PFSK-1 (cell line): ENCODE measurements around the gene PIP4K2A.

Experiments used
- FOXP2 ChIP-seq: optimal IDR thresholded peaks from 2 replicates; pipeline ENCODE3; 2011; ENCODE audit warnings: borderline replicate concordance, control low read depth, inconsistent platforms; ENCODE audit not compliant: insufficient read depth; ENCODE audit errors: extremely low read length, extremely low read depth
- POLR2AphosphoS5 ChIP-seq: IDR thresholded peaks from 2 replicates; pipeline ENCODE4 v1.6.1; 2012; ENCODE audit warnings: low read depth, mild to moderate bottlenecking, control low read depth, low read length, moderate library complexity
- SIN3A ChIP-seq: IDR thresholded peaks from 2 replicates; pipeline ENCODE4 v1.6.1; 2012; ENCODE audit warnings: mild to moderate bottlenecking, low read length, moderate library complexity, borderline replicate concordance; ENCODE audit not compliant: insufficient read depth
- TAF1 ChIP-seq: IDR thresholded peaks from 2 replicates; pipeline ENCODE4 v1.6.1; 2012; ENCODE audit warnings: low read length, control low read depth, borderline replicate concordance; ENCODE audit not compliant: insufficient read depth
- TF ChIP-seq, protein P1 (sequence below), 2 experiments: IDR thresholded peaks; 2 replicates each; pipeline versions ENCODE4 v1.6.1 to v1.8.0; 2011 to 2012; ENCODE audit warnings: low read depth in 2 of 2, low read length in 2 of 2, control low read depth in 1 of 2, inconsistent platforms in 1 of 2, mild to moderate bottlenecking in 1 of 2, moderate library complexity in 1 of 2; ENCODE audit not compliant: insufficient read depth in 1 of 2

Gene PIP4K2A

GRCh38 chr10:22713853-22714478, 412 bp downstream of the PIP4K2A start:
- 0 out of 2 replicates have a peak, but pooled peaks have one; percentile 43 for TF ChIP-seq SIN3A
- no peak for TF ChIP-seq FOXP2

- TF ChIP-seq FOXP2 = peak; percentile 33
- no peak for TF ChIP-seq TAF1
- TF ChIP-seq, protein P1, sequence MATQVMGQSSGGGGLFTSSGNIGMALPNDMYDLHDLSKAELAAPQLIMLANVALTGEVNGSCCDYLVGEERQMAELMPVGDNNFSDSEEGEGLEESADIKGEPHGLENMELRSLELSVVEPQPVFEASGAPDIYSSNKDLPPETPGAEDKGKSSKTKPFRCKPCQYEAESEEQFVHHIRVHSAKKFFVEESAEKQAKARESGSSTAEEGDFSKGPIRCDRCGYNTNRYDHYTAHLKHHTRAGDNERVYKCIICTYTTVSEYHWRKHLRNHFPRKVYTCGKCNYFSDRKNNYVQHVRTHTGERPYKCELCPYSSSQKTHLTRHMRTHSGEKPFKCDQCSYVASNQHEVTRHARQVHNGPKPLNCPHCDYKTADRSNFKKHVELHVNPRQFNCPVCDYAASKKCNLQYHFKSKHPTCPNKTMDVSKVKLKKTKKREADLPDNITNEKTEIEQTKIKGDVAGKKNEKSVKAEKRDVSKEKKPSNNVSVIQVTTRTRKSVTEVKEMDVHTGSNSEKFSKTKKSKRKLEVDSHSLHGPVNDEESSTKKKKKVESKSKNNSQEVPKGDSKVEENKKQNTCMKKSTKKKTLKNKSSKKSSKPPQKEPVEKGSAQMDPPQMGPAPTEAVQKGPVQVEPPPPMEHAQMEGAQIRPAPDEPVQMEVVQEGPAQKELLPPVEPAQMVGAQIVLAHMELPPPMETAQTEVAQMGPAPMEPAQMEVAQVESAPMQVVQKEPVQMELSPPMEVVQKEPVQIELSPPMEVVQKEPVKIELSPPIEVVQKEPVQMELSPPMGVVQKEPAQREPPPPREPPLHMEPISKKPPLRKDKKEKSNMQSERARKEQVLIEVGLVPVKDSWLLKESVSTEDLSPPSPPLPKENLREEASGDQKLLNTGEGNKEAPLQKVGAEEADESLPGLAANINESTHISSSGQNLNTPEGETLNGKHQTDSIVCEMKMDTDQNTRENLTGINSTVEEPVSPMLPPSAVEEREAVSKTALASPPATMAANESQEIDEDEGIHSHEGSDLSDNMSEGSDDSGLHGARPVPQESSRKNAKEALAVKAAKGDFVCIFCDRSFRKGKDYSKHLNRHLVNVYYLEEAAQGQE (IDR thresholded peaks at IDR 0.05; ENCODE audit: insufficient read depth in 1 of 2, low read depth in 2 of 2, low read length in 2 of 2) = no peak
- TF ChIP-seq SIN3A = 0 out of 2 replicates have a peak, but pooled peaks have one; percentile 39
These were observed 1.2 kb downstream of the PIP4K2A start for GRCh38 chr10:22712956-22713852.

- TF ChIP-seq SIN3A (no peak), POLR2AphosphoS5 (no peak), TAF1 (no peak), FOXP2 (no peak)
- TF ChIP-seq, protein P1 (IDR thresholded peaks at IDR 0.05; ENCODE audit: insufficient read depth in 1 of 2, low read depth in 2 of 2, low read length in 2 of 2) = no peak
These were observed 2.0 kb downstream of the PIP4K2A start for GRCh38 chr10:22712211-22712955.

- TF ChIP-seq TAF1 (no peak), POLR2AphosphoS5 (no peak), SIN3A (no peak), FOXP2 (no peak)
- TF ChIP-seq, protein P1 (IDR thresholded peaks at IDR 0.05; ENCODE audit: insufficient read depth in 1 of 2, low read depth in 2 of 2, low read length in 2 of 2) = no peak
These were observed 3.0 kb downstream of the PIP4K2A start for GRCh38 chr10:22711373-22711772.

GRCh38 chr10:22710139-22710745, 4.1 kb downstream of the PIP4K2A start:
- TF ChIP-seq TAF1 (no peak), SIN3A (no peak), POLR2AphosphoS5 (no peak), FOXP2 (no peak)
- TF ChIP-seq, protein P1 (IDR thresholded peaks at IDR 0.05; ENCODE audit: insufficient read depth in 1 of 2, low read depth in 2 of 2, low read length in 2 of 2) = no peak
